Measurements from ENCODE around the gene ST6GALNAC1. TPM values are rescaled to one million over a fixed set of nuclear protein-coding genes. Genes with fewer than 3 reads are reported as not detected.
A peak's percentile ranks its signal among the peaks of the same experiment; 100 is the strongest.
"Not testable (repeated sequence)": the region's sequence is repeated elsewhere in the genome, so short reads cannot be mapped to it uniquely, and the experiment has no call there.

ST6GALNAC1 gene
- total RNA-seq, 2 donors from 2014 or later: not detected

- H3K27me3 Mint-ChIP-seq: peaks cover 10 to 11% of the 10 kb centered on the region in 2 donors
- H3K36me3 Mint-ChIP-seq: no peaks in the 10 kb centered on the region
- ATAC-seq: no peak
- no peak overlapping the region for H3K27ac Mint-ChIP-seq
- no peak overlapping the region for H3K4me3 Mint-ChIP-seq
- no peaks in the 10 kb centered on the region for H3K9me3 Mint-ChIP-seq
- no peak for DNase-seq (ENCODE audit: low spot score)
- peaks cover 5 to 13% of the 10 kb centered on the region in 2 donors for H3K4me1 Mint-ChIP-seq (ENCODE audit: low read depth in 2 of 2)
Measured at GRCh38 chr17:76627510-76627909, 16.0 kb downstream of the ST6GALNAC1 start.

- H3K4me3 Mint-ChIP-seq: no peak overlapping the region
- ATAC-seq (no peak), DNase-seq (ENCODE audit: low spot score) (no peak)
- peaks cover 5 to 8% of the 10 kb centered on the region in 2 donors for H3K4me1 Mint-ChIP-seq (ENCODE audit: low read depth in 2 of 2)
- H3K36me3 Mint-ChIP-seq: no peaks in the 10 kb centered on the region
- H3K9me3 Mint-ChIP-seq: no peaks in the 10 kb centered on the region
- H3K27me3 Mint-ChIP-seq: peaks cover 10 to 11% of the 10 kb centered on the region in 2 donors
- no peak overlapping the region for H3K27ac Mint-ChIP-seq
Measured at GRCh38 chr17:76626442-76626841, 17.1 kb downstream of the ST6GALNAC1 start.

- Mint-ChIP-seq H3K9me3 (no peaks in the 10 kb centered on the region), H3K27ac (no peak overlapping the region), H3K4me1 (ENCODE audit: low read depth in 2 of 2) (peaks cover 5 to 8% of the 10 kb centered on the region in 2 donors), H3K36me3 (no peaks in the 10 kb centered on the region), H3K4me3 (no peak overlapping the region), H3K27me3 (peaks cover 10 to 11% of the 10 kb centered on the region in 2 donors)
- ATAC-seq (no peak), DNase-seq (ENCODE audit: low spot score) (no peak)
Measured at GRCh38 chr17:76625496-76625895, 18.1 kb downstream of the ST6GALNAC1 start.

GRCh38 chr17:76623271-76624146 is 20.0 kb downstream of the ST6GALNAC1 start:
- DNase-seq (ENCODE audit: low spot score): peak; percentile 80
- H3K4me1 Mint-ChIP-seq (ENCODE audit: low read depth in 2 of 2): peaks cover 5 to 8% of the 10 kb centered on the region in 2 donors
- H3K4me3 Mint-ChIP-seq: no peak overlapping the region
- H3K27me3 Mint-ChIP-seq: peaks cover 10 to 11% of the 10 kb centered on the region in 2 donors
- H3K9me3 Mint-ChIP-seq: no peaks in the 10 kb centered on the region
- H3K36me3 Mint-ChIP-seq: no peaks in the 10 kb centered on the region
- ATAC-seq: peak; percentile 86 to 87
- H3K27ac Mint-ChIP-seq: no peak overlapping the region

GRCh38 chr17:76617838-76618237 is 25.7 kb downstream of the ST6GALNAC1 start:
- Mint-ChIP-seq H3K27me3 (no peaks in the 10 kb centered on the region), H3K4me1 (ENCODE audit: low read depth in 2 of 2) (peaks cover 5% of the 10 kb centered on the region in 2 donors), H3K36me3 (no peaks in the 10 kb centered on the region), H3K9me3 (no peaks in the 10 kb centered on the region), H3K27ac (no peak overlapping the region), H3K4me3 (no peak overlapping the region)
- ATAC-seq: no peak
- no peak for DNase-seq (ENCODE audit: low spot score)

GRCh38 chr17:76614912-76615617 is 28.5 kb downstream of the ST6GALNAC1 start:
- ATAC-seq (peak in 1 of 2 donors; percentile 28), DNase-seq (ENCODE audit: low spot score) (no peak)
- Mint-ChIP-seq H3K27me3 (peaks cover 0 to 9% of the 10 kb centered on the region in 2 donors), H3K4me1 (ENCODE audit: low read depth in 2 of 2) (peaks cover 5 to 9% of the 10 kb centered on the region in 2 donors), H3K36me3 (no peaks in the 10 kb centered on the region), H3K9me3 (no peaks in the 10 kb centered on the region), H3K27ac (no peak overlapping the region), H3K4me3 (no peak overlapping the region)

GRCh38 chr17:76614064-76614759 is 29.3 kb downstream of the ST6GALNAC1 start:
- H3K27ac Mint-ChIP-seq; H3K4me3 Mint-ChIP-seq; H3K4me1 Mint-ChIP-seq (ENCODE audit: low read depth in 2 of 2); H3K36me3 Mint-ChIP-seq; DNase-seq (ENCODE audit: low spot score); H3K9me3 Mint-ChIP-seq: not testable (repeated sequence)
- peak in 1 of 2 donors; percentile 43 for ATAC-seq
- H3K27me3 Mint-ChIP-seq: peaks cover 0 to 12% of the 10 kb centered on the region in 2 donors

GRCh38 chr17:76612977-76613851 is 30.3 kb downstream of the ST6GALNAC1 start:
- ATAC-seq (peak in 1 of 2 donors; percentile 53), DNase-seq (ENCODE audit: low spot score) (no peak)
- H3K9me3 Mint-ChIP-seq: no peaks in the 10 kb centered on the region
- H3K27ac Mint-ChIP-seq: no peak overlapping the region
- H3K4me3 Mint-ChIP-seq: no peak overlapping the region
- H3K4me1 Mint-ChIP-seq (ENCODE audit: low read depth in 2 of 2): peaks cover 5 to 9% of the 10 kb centered on the region in 2 donors
- peaks cover 0 to 12% of the 10 kb centered on the region in 2 donors for H3K27me3 Mint-ChIP-seq
- H3K36me3 Mint-ChIP-seq: no peaks in the 10 kb centered on the region

- Mint-ChIP-seq H3K36me3 (no peaks in the 10 kb centered on the region), H3K4me1 (ENCODE audit: low read depth in 2 of 2) (peaks cover 5 to 9% of the 10 kb centered on the region in 2 donors), H3K27ac (no peak overlapping the region)
Measured at GRCh38 chr17:76612465-76612864, 31.1 kb downstream of the ST6GALNAC1 start.

GRCh38 chr17:76611758-76612157 is 31.8 kb downstream of the ST6GALNAC1 start:
- H3K4me3 Mint-ChIP-seq: no peak overlapping the region
- peaks cover 5 to 9% of the 10 kb centered on the region in 2 donors for H3K4me1 Mint-ChIP-seq (ENCODE audit: low read depth in 2 of 2)
- ATAC-seq: no peak
- H3K27me3 Mint-ChIP-seq: peaks cover 0 to 12% of the 10 kb centered on the region in 2 donors
- no peaks in the 10 kb centered on the region for H3K36me3 Mint-ChIP-seq
- H3K27ac Mint-ChIP-seq: no peak overlapping the region
- H3K9me3 Mint-ChIP-seq: no peaks in the 10 kb centered on the region
- DNase-seq (ENCODE audit: low spot score): no peak

More at GRCh38 chr17:76612465-76612864, 31.1 kb downstream of the ST6GALNAC1 start:
- DNase-seq (ENCODE audit: low spot score): no peak
- no peaks in the 10 kb centered on the region for H3K9me3 Mint-ChIP-seq
- H3K4me3 Mint-ChIP-seq: no peak overlapping the region
- ATAC-seq: no peak
- H3K27me3 Mint-ChIP-seq: peaks cover 0 to 12% of the 10 kb centered on the region in 2 donors

- H3K4me3 Mint-ChIP-seq; H3K9me3 Mint-ChIP-seq; H3K27ac Mint-ChIP-seq; ATAC-seq; H3K4me1 Mint-ChIP-seq (ENCODE audit: low read depth in 2 of 2); H3K36me3 Mint-ChIP-seq; DNase-seq (ENCODE audit: low spot score): not testable (repeated sequence)
- H3K27me3 Mint-ChIP-seq: peaks cover 0 to 12% of the 10 kb centered on the region in 2 donors
Measured at GRCh38 chr17:76611080-76611749, 32.3 kb downstream of the ST6GALNAC1 start.

- not testable (repeated sequence) for DNase-seq (ENCODE audit: low spot score); H3K4me1 Mint-ChIP-seq (ENCODE audit: low read depth in 2 of 2); H3K4me3 Mint-ChIP-seq; H3K27ac Mint-ChIP-seq; H3K36me3 Mint-ChIP-seq; ATAC-seq; H3K9me3 Mint-ChIP-seq
- peaks cover 5 to 18% of the 10 kb centered on the region in 2 donors for H3K27me3 Mint-ChIP-seq
Measured at GRCh38 chr17:76606685-76607084, 36.9 kb downstream of the ST6GALNAC1 start.
